ENCODE measurements around the gene CDC25B.

The CDC25B gene

DNA sequence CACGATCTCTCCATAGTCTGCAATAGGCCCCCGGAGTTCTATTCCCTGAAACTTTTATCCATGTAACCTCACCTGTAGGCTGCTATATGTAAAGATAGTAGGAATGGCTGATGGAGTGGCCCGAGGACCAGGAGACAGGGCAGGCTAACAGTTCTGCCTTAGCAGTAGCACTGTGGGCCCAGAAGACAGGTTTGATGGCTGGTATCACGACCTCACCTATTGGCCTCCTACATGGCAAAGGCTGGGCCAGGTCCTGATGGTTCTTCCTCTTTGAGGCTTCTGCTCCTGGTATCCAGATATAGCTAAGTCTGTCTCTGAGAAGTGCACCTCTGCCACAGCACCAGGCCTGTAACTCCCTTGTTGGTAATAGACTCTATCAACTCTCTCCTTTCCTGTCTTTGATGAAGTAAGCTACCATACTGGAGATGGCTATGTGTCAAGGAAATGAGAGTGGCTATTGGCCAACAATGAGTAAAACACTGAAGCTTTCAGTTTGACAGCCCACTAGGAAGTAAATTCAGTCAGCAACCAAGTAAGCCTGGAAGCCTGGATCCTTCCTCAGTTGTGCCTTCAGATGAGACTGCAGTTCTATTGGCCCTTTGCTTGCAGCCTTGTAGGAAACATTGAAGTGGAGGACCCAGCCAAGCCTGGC, 20.5 kb upstream of the CDC25B start:
- H3K36me3 ChIP-seq (ENCODE audit: control insufficient read depth, insufficient read depth, low read length) = no peaks in the 10 kb centered on the region
- no peak overlapping the region for H3K4me3 ChIP-seq (ENCODE audit: insufficient read depth, low read depth, low read length, poor library complexity, severe bottlenecking)
- no peaks in the 10 kb centered on the region for H3K9me3 ChIP-seq (ENCODE audit: control insufficient read depth, low read length)
- no peak for DNase-seq
- peaks cover 19% of the 10 kb centered on the region for H3K4me1 ChIP-seq (ENCODE audit: control insufficient read depth, insufficient read depth, low read length, poor library complexity, severe bottlenecking)
- no peak overlapping the region for H3K27ac ChIP-seq (ENCODE audit: insufficient read depth, low read length, poor library complexity, severe bottlenecking)
- H3K27me3 ChIP-seq (replicated peaks; ENCODE audit: control insufficient read depth, insufficient read depth, low read length, poor library complexity, severe bottlenecking) = no peaks in the 10 kb centered on the region

DNA sequence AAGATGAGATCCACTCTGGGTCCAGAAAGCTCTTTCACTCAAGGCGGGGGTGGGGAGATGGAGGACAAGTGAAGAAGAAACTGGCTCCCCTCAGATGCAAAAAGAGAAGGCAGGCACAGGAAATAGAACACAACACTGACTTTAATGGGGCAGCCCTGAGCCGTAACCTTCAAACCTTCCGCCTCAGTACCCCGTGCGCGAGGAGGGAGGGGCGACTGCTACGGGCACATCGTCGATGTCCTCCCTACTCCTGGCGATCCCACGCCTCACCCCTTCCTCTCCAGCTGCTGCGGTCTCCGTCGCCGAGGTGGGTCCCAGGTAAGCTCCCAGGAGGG, 18.8 kb upstream of the CDC25B start:
- Histone ChIP-seq H3K27ac (ENCODE audit: insufficient read depth, low read length, poor library complexity, severe bottlenecking) (no peak overlapping the region), H3K4me1 (ENCODE audit: control insufficient read depth, insufficient read depth, low read length, poor library complexity, severe bottlenecking) (peaks cover 21% of the 10 kb centered on the region), H3K36me3 (ENCODE audit: control insufficient read depth, insufficient read depth, low read length) (no peaks in the 10 kb centered on the region), H3K27me3 (replicated peaks; ENCODE audit: control insufficient read depth, insufficient read depth, low read length, poor library complexity, severe bottlenecking) (no peaks in the 10 kb centered on the region), H3K9me3 (ENCODE audit: control insufficient read depth, low read length) (no peaks in the 10 kb centered on the region), H3K4me3 (ENCODE audit: insufficient read depth, low read depth, low read length, poor library complexity, severe bottlenecking) (peak overlapping the region; percentile 56)
- DNase-seq = no peak

DNA sequence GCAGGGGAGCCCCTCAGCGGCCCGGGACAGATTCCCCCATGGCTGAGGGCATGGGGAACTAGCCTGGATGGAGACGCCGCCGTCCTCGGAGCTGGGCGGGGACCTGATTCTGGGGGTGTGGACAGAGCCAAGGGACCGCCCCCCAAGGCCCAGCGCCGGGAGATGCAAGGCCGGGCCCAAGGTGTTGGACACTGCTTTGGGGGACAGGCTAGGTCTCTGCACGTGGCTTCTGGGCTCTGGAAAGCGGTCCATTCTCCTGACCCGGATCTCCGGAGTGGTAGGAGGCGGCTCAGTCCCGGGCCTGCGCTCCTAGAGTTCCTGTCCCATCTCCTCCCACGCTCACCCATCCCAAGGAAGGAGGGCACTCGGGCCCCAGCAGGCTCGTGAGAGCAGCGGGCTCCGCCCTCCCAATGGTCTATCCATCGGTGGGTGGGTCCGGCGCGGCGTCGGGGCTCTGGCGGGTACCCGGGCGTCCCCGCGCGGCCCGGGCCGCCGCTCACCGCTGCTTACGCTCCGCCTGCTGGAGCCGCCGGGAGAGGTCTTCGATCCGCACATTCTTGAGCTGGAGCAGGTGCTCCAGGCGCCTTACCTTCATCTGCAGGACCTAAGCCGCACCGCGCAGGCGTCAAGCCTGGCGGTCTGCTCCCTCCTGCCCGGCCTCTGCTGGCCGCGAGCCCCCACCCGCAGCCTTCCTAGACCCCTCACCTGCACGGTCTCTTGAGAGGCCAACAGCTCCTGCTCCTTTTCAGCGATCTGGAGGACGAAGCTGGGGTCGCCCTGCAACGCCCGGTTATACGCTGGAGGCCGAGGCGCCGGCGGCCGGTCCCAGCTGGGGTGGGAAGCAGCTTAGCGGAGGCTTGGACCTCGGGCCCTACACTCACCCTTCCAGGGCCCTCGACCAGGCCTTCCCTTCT, 18.1 kb upstream of the CDC25B start:
- H3K27ac ChIP-seq (ENCODE audit: insufficient read depth, low read length, poor library complexity, severe bottlenecking) = no peak overlapping the region
- H3K36me3 ChIP-seq (ENCODE audit: control insufficient read depth, insufficient read depth, low read length) = no peaks in the 10 kb centered on the region
- no peaks in the 10 kb centered on the region for H3K27me3 ChIP-seq (replicated peaks; ENCODE audit: control insufficient read depth, insufficient read depth, low read length, poor library complexity, severe bottlenecking)
- H3K4me3 ChIP-seq (ENCODE audit: insufficient read depth, low read depth, low read length, poor library complexity, severe bottlenecking) = peak overlapping the region; percentile 56
- H3K9me3 ChIP-seq (ENCODE audit: control insufficient read depth, low read length) = no peaks in the 10 kb centered on the region
- H3K4me1 ChIP-seq (ENCODE audit: control insufficient read depth, insufficient read depth, low read length, poor library complexity, severe bottlenecking) = peaks cover 21% of the 10 kb centered on the region
- peak in 1 of 3 donors; percentile 36 for DNase-seq

DNA sequence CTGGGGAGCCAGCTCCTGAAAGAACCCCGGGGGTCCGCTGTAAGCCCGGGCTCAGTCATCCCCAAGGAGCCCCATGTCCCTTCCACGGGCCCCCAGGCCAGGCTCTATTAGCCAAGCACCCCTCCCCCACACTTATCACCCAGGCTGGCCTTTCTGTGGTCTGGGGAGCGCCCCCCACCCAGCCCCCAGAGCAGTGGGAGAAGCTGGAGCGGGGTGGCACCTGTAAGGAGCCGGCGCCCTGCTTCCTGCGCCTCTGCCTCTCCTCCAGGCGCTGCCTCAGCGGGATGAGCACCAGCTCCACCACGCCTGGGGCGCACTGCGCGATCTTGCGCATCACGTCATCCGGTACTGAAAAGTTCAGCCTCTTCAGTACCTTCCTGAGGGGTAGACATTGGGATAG, 17.1 kb upstream of the CDC25B start:
- H3K9me3 ChIP-seq (ENCODE audit: control insufficient read depth, low read length) = no peaks in the 10 kb centered on the region
- H3K27ac ChIP-seq (ENCODE audit: insufficient read depth, low read length, poor library complexity, severe bottlenecking) = no peak overlapping the region
- peaks cover 21% of the 10 kb centered on the region for H3K4me1 ChIP-seq (ENCODE audit: control insufficient read depth, insufficient read depth, low read length, poor library complexity, severe bottlenecking)
- H3K36me3 ChIP-seq (ENCODE audit: control insufficient read depth, insufficient read depth, low read length) = no peaks in the 10 kb centered on the region
- H3K4me3 ChIP-seq (ENCODE audit: insufficient read depth, low read depth, low read length, poor library complexity, severe bottlenecking) = no peak overlapping the region
- no peaks in the 10 kb centered on the region for H3K27me3 ChIP-seq (replicated peaks; ENCODE audit: control insufficient read depth, insufficient read depth, low read length, poor library complexity, severe bottlenecking)
- DNase-seq = no peak

DNA sequence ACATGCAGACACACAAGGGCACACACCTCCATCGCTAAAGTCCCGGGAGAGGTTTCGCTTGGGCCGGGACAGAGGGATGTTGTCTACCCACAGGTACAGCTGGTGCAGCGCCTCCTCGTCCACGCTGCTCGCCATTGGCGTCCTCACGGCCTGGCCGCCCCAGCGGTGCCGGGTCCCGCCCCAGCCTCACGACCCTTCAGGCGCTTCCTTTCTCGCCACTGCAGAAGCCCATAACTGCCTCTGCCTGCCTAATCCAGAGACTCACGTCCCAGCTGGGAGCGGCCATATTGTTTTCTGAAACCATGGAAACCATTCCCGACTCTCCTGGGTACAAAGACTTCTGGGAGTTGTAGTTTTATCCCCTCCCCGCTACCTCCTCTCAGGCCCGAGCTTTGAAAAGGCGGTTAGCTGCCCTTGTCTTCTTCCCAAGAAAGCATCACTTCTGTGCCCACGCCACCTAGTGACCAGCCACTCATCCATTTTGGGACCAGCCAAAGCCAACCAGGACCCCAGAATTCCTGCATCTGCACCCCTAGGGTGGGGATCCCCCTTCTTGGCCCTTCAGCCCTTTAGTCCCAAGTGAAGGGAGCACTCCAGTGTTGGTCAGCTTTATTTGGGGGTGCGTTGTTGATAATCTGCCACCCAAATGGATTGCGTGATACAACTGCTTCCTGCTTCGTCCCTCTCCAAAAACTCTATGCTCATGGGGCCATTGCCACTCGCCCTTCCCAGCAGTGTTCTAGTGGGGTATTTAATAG, 14.8 kb upstream of the CDC25B start, which contains the start of gene SPEF1:
Gene SPEF1 (minus strand): TSS at position 296 of the 758 bp plus-strand sequence. CDS start 161 bp downstream, at position 135.
- H3K4me3 ChIP-seq (ENCODE audit: insufficient read depth, low read depth, low read length, poor library complexity, severe bottlenecking) = peak within 1 kb of the TSS; percentile 33
- peak in 2 of 3 donors; percentile 32 to 44 for DNase-seq
- no peaks in the 10 kb centered on the region for H3K9me3 ChIP-seq (ENCODE audit: control insufficient read depth, low read length)
- H3K36me3 ChIP-seq (ENCODE audit: control insufficient read depth, insufficient read depth, low read length) = no peaks in the 10 kb centered on the region
- H3K27me3 ChIP-seq (replicated peaks; ENCODE audit: control insufficient read depth, insufficient read depth, low read length, poor library complexity, severe bottlenecking) = no peaks in the 10 kb centered on the region
- peaks cover 21% of the 10 kb centered on the region for H3K4me1 ChIP-seq (ENCODE audit: control insufficient read depth, insufficient read depth, low read length, poor library complexity, severe bottlenecking)
- H3K27ac ChIP-seq (ENCODE audit: insufficient read depth, low read length, poor library complexity, severe bottlenecking) = no peak within 1 kb of the TSS

DNA sequence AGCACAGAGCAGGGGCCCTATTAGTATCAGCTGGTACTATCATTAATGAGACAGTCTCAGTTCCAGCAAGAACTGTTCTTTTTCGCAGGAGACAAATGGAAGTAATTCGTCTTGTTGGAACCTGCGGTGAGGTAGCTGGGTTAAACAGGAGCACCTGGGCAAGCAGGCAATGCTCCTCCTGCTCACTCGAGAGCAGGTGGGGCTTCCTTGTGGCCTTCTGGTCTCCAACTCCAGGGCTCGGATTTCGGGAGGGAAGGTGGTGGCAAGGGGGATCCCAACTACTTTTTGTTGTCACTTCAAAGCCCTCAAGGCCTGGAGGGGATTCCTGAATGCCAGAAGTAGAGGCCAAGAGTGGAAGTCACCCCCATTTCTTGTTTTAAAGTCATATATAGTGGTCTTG, 13.5 kb upstream of the CDC25B start:
- Histone ChIP-seq H3K27me3 (replicated peaks; ENCODE audit: control insufficient read depth, insufficient read depth, low read length, poor library complexity, severe bottlenecking) (no peaks in the 10 kb centered on the region), H3K9me3 (ENCODE audit: control insufficient read depth, low read length) (no peaks in the 10 kb centered on the region), H3K36me3 (ENCODE audit: control insufficient read depth, insufficient read depth, low read length) (no peaks in the 10 kb centered on the region), H3K4me1 (ENCODE audit: control insufficient read depth, insufficient read depth, low read length, poor library complexity, severe bottlenecking) (peaks cover 22% of the 10 kb centered on the region), H3K4me3 (ENCODE audit: insufficient read depth, low read depth, low read length, poor library complexity, severe bottlenecking) (no peak overlapping the region), H3K27ac (ENCODE audit: insufficient read depth, low read length, poor library complexity, severe bottlenecking) (no peak overlapping the region)
- no peak for DNase-seq

DNA sequence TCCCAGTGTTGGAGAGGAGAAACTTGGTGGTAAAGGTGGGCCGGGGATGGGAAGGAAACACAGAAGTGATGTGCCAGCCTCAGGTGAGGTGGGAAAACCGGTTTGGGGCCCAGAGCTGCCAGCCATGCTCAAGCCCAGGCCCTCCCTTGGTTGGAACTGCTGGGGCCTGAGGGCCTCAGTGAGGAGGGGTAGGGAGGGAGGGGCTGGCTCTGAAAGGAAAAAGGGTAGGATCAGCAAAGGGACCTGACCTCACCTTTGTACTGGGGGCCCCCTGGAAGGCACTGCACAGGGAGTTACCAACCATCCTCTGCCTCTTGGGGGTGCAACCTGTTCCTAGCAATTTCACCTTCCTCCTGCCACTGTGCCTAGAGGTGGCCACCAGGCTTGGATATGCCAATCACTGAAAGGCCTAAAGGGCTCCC, 13.0 kb upstream of the CDC25B start:
- H3K27ac ChIP-seq (ENCODE audit: insufficient read depth, low read length, poor library complexity, severe bottlenecking) = no peak overlapping the region
- H3K4me1 ChIP-seq (ENCODE audit: control insufficient read depth, insufficient read depth, low read length, poor library complexity, severe bottlenecking) = peaks cover 18% of the 10 kb centered on the region
- DNase-seq = no peak
- no peaks in the 10 kb centered on the region for H3K36me3 ChIP-seq (ENCODE audit: control insufficient read depth, insufficient read depth, low read length)
- no peak overlapping the region for H3K4me3 ChIP-seq (ENCODE audit: insufficient read depth, low read depth, low read length, poor library complexity, severe bottlenecking)
- H3K9me3 ChIP-seq (ENCODE audit: control insufficient read depth, low read length) = no peaks in the 10 kb centered on the region
- H3K27me3 ChIP-seq (replicated peaks; ENCODE audit: control insufficient read depth, insufficient read depth, low read length, poor library complexity, severe bottlenecking) = no peaks in the 10 kb centered on the region

DNA sequence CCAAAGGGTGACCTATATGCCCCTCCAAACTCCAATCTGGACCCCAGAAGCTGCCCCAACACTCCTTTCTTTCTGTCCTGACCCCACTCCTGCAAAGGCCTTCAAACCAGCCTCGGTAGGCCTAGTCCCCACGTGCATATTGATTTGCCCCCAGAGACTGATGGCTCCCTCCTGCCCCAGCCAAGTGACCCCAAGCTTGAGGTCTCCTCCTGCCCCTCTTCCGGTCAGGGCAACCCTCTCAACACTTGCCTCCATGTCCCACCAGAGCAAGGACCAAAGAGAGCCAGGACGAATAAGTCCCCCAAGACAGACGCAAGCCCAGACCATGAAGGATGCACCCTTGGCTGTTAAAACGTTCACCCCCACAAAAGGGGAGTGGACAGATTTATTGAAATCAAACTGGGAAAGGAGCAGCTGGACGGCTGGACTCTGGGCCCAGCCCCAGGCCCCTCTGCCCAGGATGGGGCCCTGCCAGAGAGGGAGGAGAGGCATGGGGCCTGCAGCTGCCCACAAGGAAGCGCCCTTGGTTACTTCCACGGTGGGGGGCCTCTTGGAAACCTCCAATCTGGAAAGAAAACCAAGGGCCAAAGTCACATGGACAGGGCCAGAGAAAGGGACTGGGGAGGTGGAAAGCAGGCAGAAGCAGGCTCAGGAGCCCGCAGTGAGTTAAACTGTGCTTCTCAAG, 12.5 kb upstream of the CDC25B start:
- Histone ChIP-seq H3K27ac (ENCODE audit: insufficient read depth, low read length, poor library complexity, severe bottlenecking) (no peak overlapping the region), H3K9me3 (ENCODE audit: control insufficient read depth, low read length) (no peaks in the 10 kb centered on the region), H3K4me1 (ENCODE audit: control insufficient read depth, insufficient read depth, low read length, poor library complexity, severe bottlenecking) (peaks cover 12% of the 10 kb centered on the region), H3K27me3 (replicated peaks; ENCODE audit: control insufficient read depth, insufficient read depth, low read length, poor library complexity, severe bottlenecking) (no peaks in the 10 kb centered on the region), H3K4me3 (ENCODE audit: insufficient read depth, low read depth, low read length, poor library complexity, severe bottlenecking) (no peak overlapping the region), H3K36me3 (ENCODE audit: control insufficient read depth, insufficient read depth, low read length) (no peaks in the 10 kb centered on the region)
- DNase-seq = no peak

DNA sequence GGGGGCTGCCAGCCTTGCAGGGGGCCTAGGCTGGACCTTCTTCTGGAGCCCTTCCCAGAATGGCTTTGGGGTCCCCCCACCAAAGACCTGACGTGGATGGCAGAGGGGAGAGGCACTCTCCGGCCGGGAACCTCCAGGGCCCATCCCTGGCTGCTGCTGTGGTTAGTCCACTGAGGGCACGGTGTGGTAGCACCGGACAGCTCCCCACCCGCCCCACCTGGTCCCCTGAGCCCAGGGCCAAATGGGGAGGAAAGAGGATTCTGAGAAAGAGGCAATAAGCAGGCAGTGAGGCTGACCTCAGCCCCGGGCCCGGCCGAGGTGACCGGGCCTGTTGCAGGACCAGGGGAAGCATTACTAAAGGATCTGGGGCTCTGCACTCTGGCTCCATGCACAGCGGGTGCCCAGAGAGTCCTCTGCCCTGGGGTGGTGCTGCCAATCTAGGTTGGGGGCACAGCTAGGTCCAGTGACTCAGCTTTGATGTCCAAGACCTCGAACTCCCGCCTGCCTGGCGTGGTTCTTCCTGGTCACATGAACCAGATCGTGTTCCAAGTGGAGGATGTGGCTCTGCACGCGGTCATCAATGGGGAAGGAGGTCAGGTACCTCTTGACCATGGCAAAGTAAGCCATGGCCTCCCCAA, 11.8 kb upstream of the CDC25B start:
- Histone ChIP-seq H3K4me1 (ENCODE audit: control insufficient read depth, insufficient read depth, low read length, poor library complexity, severe bottlenecking) (peaks cover 11% of the 10 kb centered on the region), H3K27ac (ENCODE audit: insufficient read depth, low read length, poor library complexity, severe bottlenecking) (no peak overlapping the region), H3K4me3 (ENCODE audit: insufficient read depth, low read depth, low read length, poor library complexity, severe bottlenecking) (no peak overlapping the region), H3K27me3 (replicated peaks; ENCODE audit: control insufficient read depth, insufficient read depth, low read length, poor library complexity, severe bottlenecking) (no peaks in the 10 kb centered on the region), H3K36me3 (ENCODE audit: control insufficient read depth, insufficient read depth, low read length) (no peaks in the 10 kb centered on the region), H3K9me3 (ENCODE audit: control insufficient read depth, low read length) (no peaks in the 10 kb centered on the region)
- no peak for DNase-seq
